SKM-1 treated with dmso at 0.1 percent for 144 hours (cell line): ENCODE measurements around the gene LAMTOR1.
"Not testable (repeated sequence)": the region's sequence is repeated elsewhere in the genome, so short reads cannot be mapped to it uniquely, and the experiment has no call there.

Source experiments
- DNase-seq: peaks from one replicate; lab custom pipeline; 2025; ENCODE audit not compliant: unreplicated experiment; lab: John Stamatoyannopoulos, UW

Gene LAMTOR1

GRCh38 chr11:72102946-72103753 lies at the start of gene LAMTOR1:
LAMTOR1 (minus strand) TSS chr11:72103297; CDS start chr11:72103224, 73 bp downstream.
- DNase-seq, result peak; percentile 93

GRCh38 chr11:72150882-72151281 lies 47.8 kb upstream of the LAMTOR1 start:
- no peak for DNase-seq

GRCh38 chr11:72146625-72147024 lies 43.5 kb upstream of the LAMTOR1 start:
- DNase-seq, result no peak

- DNase-seq, result no peak
These were observed 41.9 kb upstream of the LAMTOR1 start for GRCh38 chr11:72144807-72145565.

- not testable (repeated sequence) for DNase-seq
These were observed 39.4 kb upstream of the LAMTOR1 start for GRCh38 chr11:72142543-72142942.

DNA sequence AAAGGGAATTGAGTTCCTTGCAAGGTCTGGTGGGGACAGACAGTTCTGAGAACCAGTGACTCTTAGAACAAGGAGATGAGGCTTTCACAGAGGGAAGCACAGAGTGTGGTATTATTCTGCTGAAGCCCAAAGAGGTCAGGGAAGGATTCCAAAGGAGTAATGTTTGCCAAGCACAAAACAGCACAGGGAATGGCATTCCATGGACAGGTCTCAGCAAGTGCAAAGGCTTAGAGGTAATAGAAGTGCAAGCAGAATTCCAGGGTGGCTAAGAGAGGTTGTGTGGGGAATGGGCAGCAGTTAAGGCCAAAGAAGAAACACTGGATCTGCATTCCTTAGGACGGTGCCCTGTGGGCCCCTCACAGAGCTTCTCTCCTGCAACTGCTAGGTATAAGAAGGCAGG lies 39.0 kb upstream of the LAMTOR1 start:
- DNase-seq, result not testable (repeated sequence)

- no peak for DNase-seq
These were observed 38.0 kb upstream of the LAMTOR1 start for GRCh38 chr11:72141066-72141465.

DNA sequence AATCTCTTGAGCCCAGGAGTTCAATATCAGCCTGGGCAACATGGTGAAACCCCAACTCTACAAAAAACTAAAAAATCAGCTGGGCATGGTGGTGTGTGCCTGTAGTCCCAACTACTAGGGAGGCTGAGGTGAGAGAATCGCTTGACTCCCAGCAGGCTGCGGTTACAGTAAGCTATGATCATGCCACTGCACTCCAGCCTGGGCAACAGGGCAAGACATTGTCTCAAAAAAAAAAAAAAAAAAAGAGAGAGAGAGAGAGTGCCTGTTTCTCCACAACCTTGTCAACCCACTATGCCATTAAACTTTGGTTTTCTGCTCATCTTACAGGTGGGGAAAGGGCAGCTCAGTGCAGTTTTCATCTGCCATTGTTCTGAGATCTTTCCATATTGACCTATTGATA lies 37.6 kb upstream of the LAMTOR1 start:
- no peak for DNase-seq

GRCh38 chr11:72139500-72139899 lies 36.4 kb upstream of the LAMTOR1 start:
- DNase-seq, result no peak

GRCh38 chr11:72138821-72139390 lies 35.8 kb upstream of the LAMTOR1 start:
- DNase-seq, result no peak

DNA sequence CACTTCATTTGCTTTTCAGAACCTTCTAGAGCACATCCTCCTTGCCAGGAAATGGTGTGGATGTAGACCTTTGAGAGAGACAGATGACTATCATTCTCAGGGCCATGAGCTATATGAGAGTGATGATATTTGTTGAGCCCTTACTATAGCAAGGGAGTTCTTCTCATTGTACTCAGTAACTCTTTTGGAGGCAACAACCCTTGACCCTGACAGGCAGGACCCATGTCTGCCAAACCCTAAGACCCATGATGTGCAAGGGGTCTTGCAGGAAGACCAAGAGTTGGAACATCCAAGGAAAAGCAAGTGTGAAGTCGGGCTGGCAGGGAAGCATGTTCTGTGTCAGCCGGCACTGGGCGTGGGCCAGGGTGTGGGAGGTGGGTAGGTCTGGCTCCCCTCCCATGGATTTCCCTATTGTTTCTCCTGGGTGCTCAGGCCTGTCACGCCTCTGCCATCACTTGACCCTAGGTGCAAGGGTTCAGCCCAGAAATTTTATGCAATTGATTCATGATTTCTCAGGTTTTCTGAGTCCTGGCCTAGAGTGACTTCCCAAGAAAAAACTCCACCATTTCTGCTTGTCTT lies 33.7 kb upstream of the LAMTOR1 start:
- no peak for DNase-seq

- DNase-seq, result no peak
These were observed 33.0 kb upstream of the LAMTOR1 start for GRCh38 chr11:72135891-72136683.

DNA sequence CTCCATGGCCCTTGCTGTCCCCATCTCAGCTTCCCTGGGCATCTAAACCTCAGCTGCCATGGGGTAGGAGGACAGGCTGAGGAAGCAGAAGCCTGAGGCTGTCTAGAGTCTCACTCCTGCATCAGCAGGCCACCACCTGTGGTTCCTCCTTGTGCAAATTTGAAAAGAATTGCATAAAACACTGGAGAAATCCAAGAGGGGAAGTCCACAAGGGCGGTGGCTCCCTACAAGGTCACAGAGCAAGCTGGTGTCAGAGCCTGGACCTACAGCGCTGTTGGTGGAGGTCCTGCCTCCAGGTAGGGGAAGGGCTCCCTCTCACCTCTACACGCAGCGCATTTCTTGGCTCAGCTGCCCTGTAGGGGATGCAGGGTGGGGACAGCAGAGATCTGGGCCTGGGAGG lies 32.4 kb upstream of the LAMTOR1 start, which contains the start of gene FOLR3:
Gene FOLR3 (plus strand): TSS at position 253 of the 400 bp plus-strand sequence. CDS start 228 bp downstream, outside the sequence.
- peak; percentile 32 for DNase-seq

GRCh38 chr11:72132646-72133045 lies 29.5 kb upstream of the LAMTOR1 start:
- DNase-seq, result peak; percentile 15

- DNase-seq, result no peak
These were observed 26.3 kb upstream of the LAMTOR1 start for GRCh38 chr11:72129381-72129780.

GRCh38 chr11:72127923-72128322 lies 24.8 kb upstream of the LAMTOR1 start:
- no peak for DNase-seq

GRCh38 chr11:72125956-72126355 lies 22.9 kb upstream of the LAMTOR1 start:
- DNase-seq, result no peak

DNA sequence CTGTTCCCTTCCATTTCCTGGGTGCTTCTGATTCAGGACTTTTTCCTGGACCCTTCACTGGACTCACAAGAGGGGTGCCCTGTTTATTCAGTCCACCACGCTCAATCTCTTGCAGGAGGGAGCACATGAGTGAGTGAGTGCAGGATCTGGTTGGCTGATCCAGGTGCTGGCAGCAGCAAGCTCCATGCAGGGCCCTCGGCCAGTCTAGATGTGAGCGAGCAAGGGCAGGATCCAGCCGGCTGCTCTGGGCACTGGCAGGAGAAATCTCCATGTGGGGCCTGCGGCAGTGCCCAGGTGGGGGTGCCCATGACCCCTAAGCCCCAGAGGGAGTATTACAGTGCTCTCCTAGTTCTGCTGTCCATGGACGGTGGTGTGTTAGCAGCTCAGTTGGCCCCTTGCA lies 20.9 kb upstream of the LAMTOR1 start:
- no peak for DNase-seq

- no peak for DNase-seq
These were observed 20.1 kb upstream of the LAMTOR1 start for GRCh38 chr11:72123117-72123653.

GRCh38 chr11:72122607-72123006 lies 19.5 kb upstream of the LAMTOR1 start:
- no peak for DNase-seq
